Measurements from ENCODE around the gene NTN3.

DNA sequence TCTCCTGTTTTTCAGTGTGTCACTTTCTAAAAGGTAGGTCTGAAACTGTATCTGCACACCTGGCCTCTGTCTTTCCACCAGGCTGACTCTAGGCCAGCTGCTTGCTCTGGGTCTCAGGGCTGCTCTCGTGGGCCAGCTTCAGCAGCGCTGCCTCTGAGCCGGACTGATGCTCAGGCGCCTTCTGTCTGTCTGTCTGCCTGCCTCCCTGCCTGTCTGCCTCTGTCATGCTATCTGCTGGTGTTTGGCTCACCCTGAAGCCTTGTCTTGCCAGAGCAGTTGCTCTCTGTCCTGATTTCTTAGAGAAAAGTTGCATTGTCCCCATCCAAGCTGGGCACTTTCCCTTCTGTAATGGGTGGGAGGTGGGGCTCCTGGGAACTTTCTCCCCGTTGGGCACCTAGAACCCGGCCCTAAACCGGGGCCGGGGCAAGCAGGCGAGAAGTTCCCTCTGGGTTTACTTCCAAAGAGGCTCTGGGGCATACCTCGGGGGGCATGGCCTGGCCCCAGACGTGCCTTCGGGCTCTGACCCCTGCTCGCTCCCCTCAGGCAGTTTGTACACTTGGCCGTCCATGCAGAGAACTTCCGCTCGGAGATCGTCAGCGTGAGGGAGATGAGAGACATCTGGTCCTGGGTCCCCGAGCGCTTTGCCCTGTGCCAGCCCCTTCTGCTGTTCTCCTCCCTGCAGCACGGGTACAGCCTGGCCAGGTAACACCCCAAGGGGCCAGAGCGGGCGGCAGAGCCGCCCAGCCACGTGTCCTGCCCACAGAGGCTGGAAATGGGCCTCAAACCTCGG is 26.8 kb downstream of the NTN3 start:
- TF ChIP-seq, protein P1, sequence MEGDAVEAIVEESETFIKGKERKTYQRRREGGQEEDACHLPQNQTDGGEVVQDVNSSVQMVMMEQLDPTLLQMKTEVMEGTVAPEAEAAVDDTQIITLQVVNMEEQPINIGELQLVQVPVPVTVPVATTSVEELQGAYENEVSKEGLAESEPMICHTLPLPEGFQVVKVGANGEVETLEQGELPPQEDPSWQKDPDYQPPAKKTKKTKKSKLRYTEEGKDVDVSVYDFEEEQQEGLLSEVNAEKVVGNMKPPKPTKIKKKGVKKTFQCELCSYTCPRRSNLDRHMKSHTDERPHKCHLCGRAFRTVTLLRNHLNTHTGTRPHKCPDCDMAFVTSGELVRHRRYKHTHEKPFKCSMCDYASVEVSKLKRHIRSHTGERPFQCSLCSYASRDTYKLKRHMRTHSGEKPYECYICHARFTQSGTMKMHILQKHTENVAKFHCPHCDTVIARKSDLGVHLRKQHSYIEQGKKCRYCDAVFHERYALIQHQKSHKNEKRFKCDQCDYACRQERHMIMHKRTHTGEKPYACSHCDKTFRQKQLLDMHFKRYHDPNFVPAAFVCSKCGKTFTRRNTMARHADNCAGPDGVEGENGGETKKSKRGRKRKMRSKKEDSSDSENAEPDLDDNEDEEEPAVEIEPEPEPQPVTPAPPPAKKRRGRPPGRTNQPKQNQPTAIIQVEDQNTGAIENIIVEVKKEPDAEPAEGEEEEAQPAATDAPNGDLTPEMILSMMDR (IDR thresholded peaks at IDR 0.05) = no peak
- TF ChIP-seq POLR2A (IDR thresholded peaks at IDR 0.05) = no peak
